GM19468 (cell line): Measurements from ENCODE around the gene NR1H4.
A peak's percentile ranks its signal among the peaks of the same experiment; 100 is the strongest.
"Not testable (repeated sequence)": the region's sequence is repeated elsewhere in the genome, so short reads cannot be mapped to it uniquely, and the experiment has no call there.

Experiments used
- ATAC-seq: cut with Tn5 transposase; IDR thresholded peaks from one replicate; pipeline ENCODE4 v1.9.1; 2021; ENCODE audit warnings: mild to moderate bottlenecking, moderate library complexity, moderate number of reproducible peaks; ENCODE audit not compliant: unreplicated experiment; ENCODE audit errors: extremely low read depth

Gene NR1H4

DNA sequence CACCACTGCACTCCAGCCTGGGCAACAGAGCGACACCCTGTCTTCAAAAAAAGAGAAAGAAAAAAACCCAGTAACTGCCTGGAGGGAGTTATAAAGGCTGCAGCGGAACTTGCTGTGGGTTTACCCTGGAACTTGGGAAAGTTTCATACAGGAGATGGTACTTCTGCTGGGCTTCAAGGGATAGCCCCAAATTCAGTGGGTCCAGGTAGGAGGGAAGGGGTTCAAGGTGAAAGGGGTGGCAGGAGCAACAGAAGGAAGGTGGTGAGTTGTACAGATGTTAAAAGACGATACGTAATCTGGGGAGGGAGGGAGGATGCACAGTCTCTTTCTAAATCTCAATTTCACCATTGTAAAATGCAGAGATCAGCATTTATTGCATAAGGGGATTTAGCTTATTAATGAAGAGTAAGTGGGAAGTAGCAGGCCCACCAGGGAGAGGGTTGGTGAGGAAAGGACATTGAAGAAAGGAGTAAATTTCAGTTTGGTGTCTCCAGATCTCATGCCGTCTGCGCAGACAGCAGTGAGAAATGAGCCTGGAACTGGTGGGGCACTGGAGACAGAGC lies 91.3 kb downstream of the NR1H4 start:
- no peak for ATAC-seq

DNA sequence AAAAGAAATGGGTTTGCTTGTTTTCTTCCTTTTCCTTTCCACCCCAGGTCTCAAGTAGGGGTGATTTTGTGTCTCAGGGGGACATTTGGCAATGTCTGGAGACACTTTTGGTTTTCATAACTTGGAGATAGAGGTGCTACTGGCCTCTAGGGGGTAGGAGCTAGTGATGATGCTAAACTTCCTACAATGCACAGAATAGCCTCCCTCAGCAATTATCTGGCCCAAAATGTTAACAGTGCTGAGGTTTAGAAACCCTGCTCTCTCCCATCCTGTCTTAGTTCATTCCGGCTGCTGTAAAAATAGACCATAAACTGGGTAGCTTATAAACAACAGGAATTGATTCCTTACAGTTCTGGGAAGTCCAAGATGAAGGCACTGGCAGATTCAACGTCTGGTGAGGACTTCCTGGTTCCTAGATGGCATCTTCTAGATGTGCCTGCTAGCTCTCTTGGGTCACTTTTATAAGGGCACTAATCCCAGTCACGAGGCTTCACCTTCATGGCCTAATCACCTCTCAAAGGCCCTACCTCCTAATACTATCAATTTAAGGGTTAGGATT lies 92.4 kb downstream of the NR1H4 start:
- ATAC-seq: no peak

DNA sequence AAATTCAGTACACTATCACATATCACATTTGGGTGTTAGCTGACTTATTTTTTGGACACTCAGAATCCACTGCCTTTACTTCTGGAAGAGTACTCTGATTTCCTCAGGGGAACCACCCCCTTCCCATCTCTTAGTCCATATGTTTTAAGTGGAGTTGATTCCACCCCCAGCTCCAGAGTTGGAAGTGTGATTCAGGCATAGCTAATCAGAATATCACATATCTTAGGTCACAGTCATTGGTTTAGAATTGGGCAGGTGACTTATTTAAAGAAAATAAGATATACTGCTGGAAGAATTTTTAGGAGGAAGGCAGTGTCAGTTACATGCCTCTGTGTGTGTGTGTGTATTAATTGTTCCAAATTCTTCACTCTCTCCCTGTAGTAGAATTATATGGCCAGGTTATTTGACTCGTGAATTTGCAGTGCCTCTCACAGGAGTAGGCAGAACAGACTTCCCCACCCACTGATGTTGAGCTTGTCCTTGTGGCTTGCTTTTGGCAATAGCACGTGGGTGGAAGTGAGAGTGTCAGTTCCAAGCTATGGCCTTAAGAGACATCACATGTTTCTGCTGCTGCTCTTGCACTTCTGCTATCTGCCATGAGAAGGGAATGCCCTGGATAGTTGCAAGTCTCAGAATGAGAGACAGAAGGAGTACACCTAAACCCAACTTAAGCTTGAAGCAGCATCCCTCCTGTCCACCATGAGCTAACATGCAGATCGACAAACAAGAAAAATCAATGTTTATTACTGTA lies 93.4 kb downstream of the NR1H4 start:
- ATAC-seq: peak; percentile 83

DNA sequence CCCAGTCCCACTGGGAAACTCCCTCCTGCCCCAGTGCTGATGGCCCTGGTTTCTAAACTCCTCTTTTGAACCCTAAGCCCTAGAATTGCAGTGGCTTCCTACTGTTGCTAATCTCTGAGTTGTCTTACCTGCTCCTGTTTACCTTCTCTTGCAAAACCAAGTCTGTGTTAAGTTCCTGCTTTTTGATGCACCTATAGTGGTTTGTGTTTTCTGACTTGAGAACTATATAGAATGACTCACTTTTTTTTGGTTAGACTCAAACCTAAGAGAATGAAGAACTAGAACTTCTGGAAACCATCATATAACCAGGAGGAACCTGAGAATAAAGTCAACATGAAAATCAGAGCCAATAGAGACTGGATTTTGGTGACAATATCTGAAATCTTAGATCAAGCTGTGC lies 94.3 kb downstream of the NR1H4 start:
- ATAC-seq: no peak

- no peak for ATAC-seq
These were observed 98.5 kb downstream of the NR1H4 start for GRCh38 chr12:100572184-100572583.

DNA sequence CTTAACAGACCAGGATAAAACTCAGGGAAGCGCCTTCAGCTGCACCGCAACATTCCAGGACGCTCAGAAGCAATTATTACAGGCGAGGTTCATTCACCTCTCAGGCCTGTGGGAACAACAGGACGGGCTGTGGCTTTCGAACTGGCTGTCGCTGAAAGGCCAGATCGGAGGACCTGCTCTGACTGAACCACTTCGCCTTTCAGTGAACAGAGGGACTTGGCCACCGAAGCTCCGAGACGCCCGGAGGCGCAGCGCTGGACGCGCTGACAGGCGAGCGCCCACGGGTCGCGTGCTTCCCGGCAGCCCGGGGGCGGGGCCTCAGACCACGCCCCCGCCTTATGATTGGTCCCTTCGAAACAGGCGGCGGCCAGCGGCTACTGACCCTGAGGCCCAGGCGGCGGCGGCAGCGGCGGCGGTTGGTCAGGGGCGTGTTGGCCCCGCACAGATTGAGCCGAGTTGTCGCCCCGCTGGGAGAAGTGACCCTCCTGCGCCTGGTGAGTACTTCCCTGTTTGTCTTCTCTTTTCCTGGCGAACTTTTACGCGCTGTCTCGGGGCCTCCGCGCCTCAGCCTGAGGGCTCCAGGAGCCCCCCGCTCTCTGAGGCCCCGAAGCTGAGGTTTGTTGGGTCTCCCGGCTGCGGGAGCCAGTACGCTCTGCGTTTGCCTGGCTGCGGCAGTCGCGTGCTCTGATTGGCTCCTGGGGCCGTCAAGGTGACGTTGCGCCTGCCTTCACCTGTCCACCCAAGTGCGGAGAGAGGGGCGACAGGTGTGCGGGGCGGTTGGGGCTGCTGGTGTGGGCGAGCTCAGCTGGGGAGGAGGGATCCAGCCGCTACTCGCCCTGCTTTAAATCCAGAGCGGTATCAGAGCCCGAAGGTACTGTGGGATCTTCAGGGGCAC lies 99.9 kb downstream of the NR1H4 start, which contains the start of gene GAS2L3:
TSS of gene GAS2L3 (plus strand) at position 393 of the 895 bp plus-strand sequence. CDS start 21,221 bp downstream, outside the sequence.
- peak; percentile 85 for ATAC-seq

GRCh38 chr12:100574187-100575074 lies 100.8 kb downstream of the NR1H4 start:
- ATAC-seq: no peak

GRCh38 chr12:100576331-100577036 lies 102.8 kb downstream of the NR1H4 start:
- ATAC-seq: no peak

- no peak for ATAC-seq
These were observed 105.3 kb downstream of the NR1H4 start for GRCh38 chr12:100578923-100579322.

GRCh38 chr12:100579844-100580243 lies 106.2 kb downstream of the NR1H4 start:
- no peak for ATAC-seq

GRCh38 chr12:100584256-100584655 lies 110.6 kb downstream of the NR1H4 start:
- no peak for ATAC-seq

GRCh38 chr12:100591979-100592378 lies 118.3 kb downstream of the NR1H4 start:
- no peak for ATAC-seq

DNA sequence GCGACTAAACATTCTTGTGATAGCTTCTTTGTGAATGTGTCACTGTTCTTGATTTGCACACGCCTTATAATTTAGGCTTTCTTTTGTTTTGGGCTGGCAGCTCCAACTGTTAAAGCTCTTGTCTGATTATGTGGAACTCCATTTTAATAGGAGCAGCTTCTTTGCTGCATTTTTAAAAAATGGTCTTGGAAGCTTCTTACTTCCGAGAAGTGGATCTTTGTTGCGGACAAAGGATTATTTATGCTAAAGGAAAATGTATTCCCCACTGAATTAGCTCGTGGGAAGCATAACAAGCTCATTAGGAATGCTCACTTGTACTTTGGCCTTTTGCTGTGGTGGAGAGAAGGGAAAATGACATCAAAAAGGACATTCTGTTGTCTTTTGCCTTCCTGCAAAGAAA lies 119.8 kb downstream of the NR1H4 start:
- no peak for ATAC-seq

DNA sequence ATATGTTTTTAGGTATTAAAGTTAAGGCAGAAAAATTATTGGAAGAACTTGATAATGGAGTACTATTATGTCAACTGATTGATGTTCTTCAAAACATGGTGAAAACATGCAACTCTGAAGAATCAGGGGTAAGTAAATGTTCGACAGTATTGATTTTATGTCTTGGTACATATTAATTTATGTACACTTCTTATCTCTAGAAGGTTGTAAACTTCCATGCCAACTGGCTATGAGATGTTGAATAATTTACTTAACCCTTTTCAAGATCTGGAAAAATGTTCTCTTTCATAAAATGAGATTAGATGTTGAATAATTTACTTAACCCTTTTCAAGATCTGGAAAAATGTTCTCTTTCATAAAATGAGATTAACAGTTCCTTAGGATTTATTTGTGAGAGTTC lies 128.0 kb downstream of the NR1H4 start:
- no peak for ATAC-seq

GRCh38 chr12:100602997-100603396 lies 129.3 kb downstream of the NR1H4 start:
- ATAC-seq: not testable (repeated sequence)

GRCh38 chr12:100608776-100609175 lies 135.1 kb downstream of the NR1H4 start:
- ATAC-seq: no peak

DNA sequence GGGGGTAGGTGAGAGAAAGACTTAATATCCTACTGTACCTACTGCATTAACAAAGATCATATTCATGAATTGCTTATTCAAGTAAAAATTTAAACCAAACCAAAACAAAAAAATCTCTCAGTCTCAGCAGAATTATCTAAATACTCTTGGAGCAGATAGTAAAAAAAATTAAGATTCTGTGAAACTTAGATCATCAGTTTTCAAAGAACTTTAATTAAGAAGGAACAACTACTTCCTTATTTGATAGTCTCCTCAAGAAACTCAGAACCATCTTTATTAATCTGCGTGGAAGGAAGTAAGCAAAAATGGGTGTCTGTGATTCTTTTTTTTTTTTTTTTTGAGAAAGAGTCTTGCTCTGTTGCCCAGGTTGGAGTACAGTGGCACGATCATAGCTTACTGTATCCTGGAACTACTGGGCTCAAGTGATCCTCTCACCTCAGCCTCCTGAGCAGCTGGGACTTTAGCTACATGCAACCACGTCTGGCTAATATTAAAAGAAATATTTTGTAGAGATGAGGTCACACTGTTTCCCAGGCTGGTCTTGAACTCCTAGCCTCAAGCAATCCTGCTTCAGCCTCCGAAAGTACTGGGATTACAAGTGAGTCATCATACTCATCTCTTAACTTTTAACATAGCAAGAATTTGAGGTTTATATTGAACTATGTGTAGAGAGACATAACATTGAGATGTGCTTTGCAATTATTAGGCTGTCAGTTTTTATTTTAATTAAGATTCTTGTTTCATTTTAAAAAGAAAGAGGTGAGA lies 137.2 kb downstream of the NR1H4 start:
- no peak for ATAC-seq

- no peak for ATAC-seq
These were observed 138.9 kb downstream of the NR1H4 start for GRCh38 chr12:100612606-100613005.
